ENCODE data around the gene IL3.

GRCh38 chr5:132056610-132057497, 3.6 kb upstream of the IL3 start:
- TF ChIP-seq, protein P1, sequence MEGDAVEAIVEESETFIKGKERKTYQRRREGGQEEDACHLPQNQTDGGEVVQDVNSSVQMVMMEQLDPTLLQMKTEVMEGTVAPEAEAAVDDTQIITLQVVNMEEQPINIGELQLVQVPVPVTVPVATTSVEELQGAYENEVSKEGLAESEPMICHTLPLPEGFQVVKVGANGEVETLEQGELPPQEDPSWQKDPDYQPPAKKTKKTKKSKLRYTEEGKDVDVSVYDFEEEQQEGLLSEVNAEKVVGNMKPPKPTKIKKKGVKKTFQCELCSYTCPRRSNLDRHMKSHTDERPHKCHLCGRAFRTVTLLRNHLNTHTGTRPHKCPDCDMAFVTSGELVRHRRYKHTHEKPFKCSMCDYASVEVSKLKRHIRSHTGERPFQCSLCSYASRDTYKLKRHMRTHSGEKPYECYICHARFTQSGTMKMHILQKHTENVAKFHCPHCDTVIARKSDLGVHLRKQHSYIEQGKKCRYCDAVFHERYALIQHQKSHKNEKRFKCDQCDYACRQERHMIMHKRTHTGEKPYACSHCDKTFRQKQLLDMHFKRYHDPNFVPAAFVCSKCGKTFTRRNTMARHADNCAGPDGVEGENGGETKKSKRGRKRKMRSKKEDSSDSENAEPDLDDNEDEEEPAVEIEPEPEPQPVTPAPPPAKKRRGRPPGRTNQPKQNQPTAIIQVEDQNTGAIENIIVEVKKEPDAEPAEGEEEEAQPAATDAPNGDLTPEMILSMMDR (IDR thresholded peaks at IDR 0.05), result no peak
- no peak for TF ChIP-seq POLR2A (IDR thresholded peaks at IDR 0.05)
